HCT116 (cell line): ENCODE measurements around the gene NOL4L.

Experiments
- CBX3 ChIP-seq: IDR thresholded peaks from 2 replicates; pipeline ENCODE4 v1.6.1; 2012; ENCODE audit warnings: low read depth
- CEBPB ChIP-seq: IDR thresholded peaks from 2 replicates; pipeline ENCODE4 v1.6.1; 2012; ENCODE audit warnings: low read depth
- EZH2phosphoT487 ChIP-seq: fragments of 200-600 bp; IDR thresholded peaks from 2 replicates; pipeline ENCODE4 v1.6.1; 2018; ENCODE audit warnings: antibody characterized with exemption, borderline replicate concordance
- JUND ChIP-seq: IDR thresholded peaks from 2 replicates; pipeline ENCODE4 v1.6.1; 2012
- RAD21 ChIP-seq: IDR thresholded peaks from 2 replicates; pipeline ENCODE4 v1.6.1; 2012; ENCODE audit warnings: low read depth, mild to moderate bottlenecking
- TF ChIP-seq, protein P1 (sequence below), 3 experiments: fragments of 200-600 bp in 1 of 3; sonication (generic) in 1 of 3; IDR thresholded peaks in 2 of 3; conservative IDR thresholded peaks in 1 of 3; 2 replicates each; pipeline ENCODE4 v1.5.1; 2012 to 2017; ENCODE audit warnings: low read depth in 2 of 3, low read length in 2 of 3, antibody characterized with exemption in 1 of 3, borderline replicate concordance in 1 of 3, control low read depth in 1 of 3, mild to moderate bottlenecking in 1 of 3, mixed read lengths in 1 of 3, mixed run types in 1 of 3, moderate library complexity in 1 of 3; ENCODE audit not compliant: insufficient read depth in 1 of 3
- TF ChIP-seq, protein P2 (sequence below): IDR thresholded peaks from 2 replicates; pipeline ENCODE4 v1.6.1; 2012; ENCODE audit warnings: low read depth
- TF ChIP-seq, protein P3 (sequence below): IDR thresholded peaks from 2 replicates; pipeline ENCODE4 v1.6.1; 2012

GRCh38 chr20:32581839-32582658, 3.1 kb downstream of the NOL4L start:
- TF ChIP-seq, protein P1, sequence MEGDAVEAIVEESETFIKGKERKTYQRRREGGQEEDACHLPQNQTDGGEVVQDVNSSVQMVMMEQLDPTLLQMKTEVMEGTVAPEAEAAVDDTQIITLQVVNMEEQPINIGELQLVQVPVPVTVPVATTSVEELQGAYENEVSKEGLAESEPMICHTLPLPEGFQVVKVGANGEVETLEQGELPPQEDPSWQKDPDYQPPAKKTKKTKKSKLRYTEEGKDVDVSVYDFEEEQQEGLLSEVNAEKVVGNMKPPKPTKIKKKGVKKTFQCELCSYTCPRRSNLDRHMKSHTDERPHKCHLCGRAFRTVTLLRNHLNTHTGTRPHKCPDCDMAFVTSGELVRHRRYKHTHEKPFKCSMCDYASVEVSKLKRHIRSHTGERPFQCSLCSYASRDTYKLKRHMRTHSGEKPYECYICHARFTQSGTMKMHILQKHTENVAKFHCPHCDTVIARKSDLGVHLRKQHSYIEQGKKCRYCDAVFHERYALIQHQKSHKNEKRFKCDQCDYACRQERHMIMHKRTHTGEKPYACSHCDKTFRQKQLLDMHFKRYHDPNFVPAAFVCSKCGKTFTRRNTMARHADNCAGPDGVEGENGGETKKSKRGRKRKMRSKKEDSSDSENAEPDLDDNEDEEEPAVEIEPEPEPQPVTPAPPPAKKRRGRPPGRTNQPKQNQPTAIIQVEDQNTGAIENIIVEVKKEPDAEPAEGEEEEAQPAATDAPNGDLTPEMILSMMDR (IDR thresholded peaks at IDR 0.05 in 2 of 3, conservative IDR thresholded peaks at IDR 0.05 in 1 of 3; ENCODE audit: borderline replicate concordance in 1 of 3, insufficient read depth in 1 of 3, low read depth in 2 of 3, low read length in 2 of 3): no peak
- no peak for TF ChIP-seq JUND
- no peak for TF ChIP-seq RAD21
- TF ChIP-seq, protein P2, sequence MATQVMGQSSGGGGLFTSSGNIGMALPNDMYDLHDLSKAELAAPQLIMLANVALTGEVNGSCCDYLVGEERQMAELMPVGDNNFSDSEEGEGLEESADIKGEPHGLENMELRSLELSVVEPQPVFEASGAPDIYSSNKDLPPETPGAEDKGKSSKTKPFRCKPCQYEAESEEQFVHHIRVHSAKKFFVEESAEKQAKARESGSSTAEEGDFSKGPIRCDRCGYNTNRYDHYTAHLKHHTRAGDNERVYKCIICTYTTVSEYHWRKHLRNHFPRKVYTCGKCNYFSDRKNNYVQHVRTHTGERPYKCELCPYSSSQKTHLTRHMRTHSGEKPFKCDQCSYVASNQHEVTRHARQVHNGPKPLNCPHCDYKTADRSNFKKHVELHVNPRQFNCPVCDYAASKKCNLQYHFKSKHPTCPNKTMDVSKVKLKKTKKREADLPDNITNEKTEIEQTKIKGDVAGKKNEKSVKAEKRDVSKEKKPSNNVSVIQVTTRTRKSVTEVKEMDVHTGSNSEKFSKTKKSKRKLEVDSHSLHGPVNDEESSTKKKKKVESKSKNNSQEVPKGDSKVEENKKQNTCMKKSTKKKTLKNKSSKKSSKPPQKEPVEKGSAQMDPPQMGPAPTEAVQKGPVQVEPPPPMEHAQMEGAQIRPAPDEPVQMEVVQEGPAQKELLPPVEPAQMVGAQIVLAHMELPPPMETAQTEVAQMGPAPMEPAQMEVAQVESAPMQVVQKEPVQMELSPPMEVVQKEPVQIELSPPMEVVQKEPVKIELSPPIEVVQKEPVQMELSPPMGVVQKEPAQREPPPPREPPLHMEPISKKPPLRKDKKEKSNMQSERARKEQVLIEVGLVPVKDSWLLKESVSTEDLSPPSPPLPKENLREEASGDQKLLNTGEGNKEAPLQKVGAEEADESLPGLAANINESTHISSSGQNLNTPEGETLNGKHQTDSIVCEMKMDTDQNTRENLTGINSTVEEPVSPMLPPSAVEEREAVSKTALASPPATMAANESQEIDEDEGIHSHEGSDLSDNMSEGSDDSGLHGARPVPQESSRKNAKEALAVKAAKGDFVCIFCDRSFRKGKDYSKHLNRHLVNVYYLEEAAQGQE: no peak
- TF ChIP-seq EZH2phosphoT487: no peak
- TF ChIP-seq CBX3: no peak
- TF ChIP-seq, protein P3, sequence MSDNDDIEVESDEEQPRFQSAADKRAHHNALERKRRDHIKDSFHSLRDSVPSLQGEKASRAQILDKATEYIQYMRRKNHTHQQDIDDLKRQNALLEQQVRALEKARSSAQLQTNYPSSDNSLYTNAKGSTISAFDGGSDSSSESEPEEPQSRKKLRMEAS: no peak
- no peak for TF ChIP-seq CEBPB
